Esophagus muscularis mucosa (tissue), 3 donors: ENCODE measurements around the gene GKN2.

ENCODE experiments used
- POLR2A ChIP-seq: fragments of 450-650 bp; IDR thresholded peaks from one replicate; pipeline ENCODE4 v1.6.1; 2017; ENCODE audit warnings: antibody characterized with exemption, moderate library complexity, mild to moderate bottlenecking, low read depth
- TF ChIP-seq, protein P1 (sequence below), 3 experiments: fragments of 200-600 bp in 2 of 3; fragments of 450-650 bp in 1 of 3; sonication (generic) in 2 of 3; IDR thresholded peaks; one replicate each; pipeline ENCODE4 v1.5.1; 2017 to 2019; ENCODE audit warnings: antibody characterized with exemption in 3 of 3, mild to moderate bottlenecking in 2 of 3, moderate library complexity in 1 of 3

- no peak for TF ChIP-seq POLR2A
- TF ChIP-seq, protein P1, sequence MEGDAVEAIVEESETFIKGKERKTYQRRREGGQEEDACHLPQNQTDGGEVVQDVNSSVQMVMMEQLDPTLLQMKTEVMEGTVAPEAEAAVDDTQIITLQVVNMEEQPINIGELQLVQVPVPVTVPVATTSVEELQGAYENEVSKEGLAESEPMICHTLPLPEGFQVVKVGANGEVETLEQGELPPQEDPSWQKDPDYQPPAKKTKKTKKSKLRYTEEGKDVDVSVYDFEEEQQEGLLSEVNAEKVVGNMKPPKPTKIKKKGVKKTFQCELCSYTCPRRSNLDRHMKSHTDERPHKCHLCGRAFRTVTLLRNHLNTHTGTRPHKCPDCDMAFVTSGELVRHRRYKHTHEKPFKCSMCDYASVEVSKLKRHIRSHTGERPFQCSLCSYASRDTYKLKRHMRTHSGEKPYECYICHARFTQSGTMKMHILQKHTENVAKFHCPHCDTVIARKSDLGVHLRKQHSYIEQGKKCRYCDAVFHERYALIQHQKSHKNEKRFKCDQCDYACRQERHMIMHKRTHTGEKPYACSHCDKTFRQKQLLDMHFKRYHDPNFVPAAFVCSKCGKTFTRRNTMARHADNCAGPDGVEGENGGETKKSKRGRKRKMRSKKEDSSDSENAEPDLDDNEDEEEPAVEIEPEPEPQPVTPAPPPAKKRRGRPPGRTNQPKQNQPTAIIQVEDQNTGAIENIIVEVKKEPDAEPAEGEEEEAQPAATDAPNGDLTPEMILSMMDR (IDR thresholded peaks at IDR 0.05) = no peak
These were observed 31.0 kb downstream of the GKN2 start for GRCh38 chr2:68921646-68922045.
